Stimulated activated CD4-positive, alpha-beta T cell treated with anti-CD3 and anti-CD28 coated beads, TNF-alpha, amount 100 ng/mL, for 4 hours (primary cell): ENCODE data around the gene CNKSR2.
"Not testable (repeated sequence)": the region's sequence is repeated elsewhere in the genome, so short reads cannot be mapped to it uniquely, and the experiment has no call there.

Experiments used
- DNase-seq, 3 experiments: peaks; one replicate each; pipeline ENCODE4 v3.0.0-alpha.2; 2020; ENCODE audit warnings: low read depth in 3 of 3

CNKSR2 gene

GRCh38 chrX:21438792-21439191 is 64.6 kb downstream of the CNKSR2 start:
- DNase-seq: no peak

DNA sequence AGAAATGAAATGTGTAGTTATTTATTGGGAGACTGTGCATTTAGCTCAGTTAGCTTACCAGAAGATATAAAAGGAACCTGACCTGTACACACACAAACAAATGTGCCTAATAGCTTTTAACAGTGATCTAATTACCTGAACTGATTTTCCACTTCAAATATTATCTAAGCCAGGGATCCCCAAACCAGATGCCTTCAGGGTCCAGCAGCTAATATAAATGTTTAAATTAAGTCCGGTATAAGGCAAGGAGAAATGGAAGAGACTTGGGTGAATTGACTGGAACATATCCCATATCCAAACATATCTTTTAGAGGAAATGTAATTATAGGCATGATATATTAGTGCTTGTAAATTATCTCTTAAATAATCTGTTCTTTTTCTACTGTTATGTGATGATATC is 66.7 kb downstream of the CNKSR2 start:
- DNase-seq: no peak

GRCh38 chrX:21457718-21458117 is 83.5 kb downstream of the CNKSR2 start:
- DNase-seq: no peak

GRCh38 chrX:21469071-21469470 is 94.9 kb downstream of the CNKSR2 start:
- no peak for DNase-seq

DNA sequence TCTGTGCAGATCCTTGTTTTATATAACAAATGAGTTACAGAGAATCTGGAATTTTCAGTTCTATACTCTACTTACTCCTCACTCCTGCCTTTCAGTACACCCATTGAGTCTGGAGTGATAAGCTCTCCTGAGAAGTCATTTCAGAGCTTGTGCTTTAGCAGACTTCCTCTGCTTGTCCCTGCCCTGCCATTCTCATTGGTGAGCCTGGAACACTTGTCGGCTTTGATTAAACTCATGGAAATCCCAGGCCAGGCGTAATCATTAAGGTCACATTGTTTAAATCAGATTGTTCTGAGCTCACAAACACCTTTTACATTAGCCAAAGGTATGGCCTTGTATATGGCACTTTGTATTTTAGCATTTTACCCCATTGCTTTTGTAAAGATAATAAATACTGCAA is 102.7 kb downstream of the CNKSR2 start:
- no peak for DNase-seq

DNA sequence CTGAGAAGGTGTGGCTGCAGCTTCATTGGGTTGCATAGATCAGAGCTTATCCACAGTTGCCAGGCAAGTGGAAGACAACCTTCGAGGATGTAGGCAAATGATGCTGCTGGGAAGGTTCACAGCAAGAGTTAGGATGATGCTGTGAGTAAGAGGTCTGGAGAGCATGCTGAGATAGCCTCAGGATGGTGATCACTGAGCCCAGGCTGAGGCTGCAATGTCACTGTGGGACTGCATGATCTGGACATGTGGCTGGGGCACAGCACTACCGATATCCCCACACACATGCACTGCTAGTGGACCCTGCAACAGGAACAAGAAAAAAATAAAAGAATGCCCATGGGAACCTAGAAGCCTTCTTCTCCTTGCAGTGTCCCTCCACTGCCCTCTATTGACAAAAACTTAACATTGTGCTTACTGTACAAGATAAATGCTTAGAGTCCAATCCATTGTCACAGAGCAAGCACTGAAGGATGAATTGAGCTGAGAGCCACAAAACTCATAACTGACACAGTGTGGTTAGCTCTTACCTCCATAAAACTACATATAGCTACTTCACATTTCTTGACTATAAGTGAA is 105.6 kb downstream of the CNKSR2 start:
- DNase-seq: peak in 1 of 3 experiments; percentile 0

DNA sequence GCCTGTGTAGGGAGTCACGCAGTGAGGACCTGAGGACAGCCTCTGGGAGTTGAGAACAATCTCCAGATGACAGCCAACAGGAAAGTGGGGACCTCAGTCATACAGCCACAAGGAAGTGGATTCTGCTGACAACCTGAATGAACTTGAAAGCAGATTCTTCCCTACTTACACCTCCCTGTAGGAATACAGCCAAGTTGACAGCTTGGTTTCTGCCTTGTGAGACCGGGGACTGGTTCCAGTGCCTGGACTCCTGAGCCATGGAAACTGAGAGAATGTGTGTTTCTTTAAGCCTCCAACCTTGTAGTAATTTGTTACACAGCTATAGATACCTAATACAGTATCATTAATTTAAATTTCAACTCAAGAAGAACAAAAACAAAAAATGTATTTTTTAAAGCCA is 107.5 kb downstream of the CNKSR2 start:
- no peak for DNase-seq

DNA sequence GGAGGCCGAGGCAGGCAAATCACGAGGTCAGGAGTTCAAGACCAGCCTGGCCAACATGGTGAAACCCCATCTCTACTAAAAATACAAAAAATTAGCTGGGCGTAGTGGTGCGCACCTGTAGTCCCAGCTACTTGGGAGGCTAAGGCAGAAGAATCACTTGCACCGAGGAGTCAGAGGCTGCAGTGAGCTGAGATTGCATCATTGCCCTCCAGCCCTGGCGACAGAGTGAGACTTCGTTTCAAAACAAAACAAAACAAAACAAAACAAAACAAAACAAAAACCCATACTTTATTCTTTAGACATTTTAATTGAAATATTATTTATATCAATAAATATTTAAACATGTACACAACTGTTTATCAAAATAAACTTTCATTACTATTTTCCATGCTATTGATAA is 109.8 kb downstream of the CNKSR2 start:
- DNase-seq: not testable (repeated sequence)

GRCh38 chrX:21487832-21488231 is 113.6 kb downstream of the CNKSR2 start:
- DNase-seq: no peak

DNA sequence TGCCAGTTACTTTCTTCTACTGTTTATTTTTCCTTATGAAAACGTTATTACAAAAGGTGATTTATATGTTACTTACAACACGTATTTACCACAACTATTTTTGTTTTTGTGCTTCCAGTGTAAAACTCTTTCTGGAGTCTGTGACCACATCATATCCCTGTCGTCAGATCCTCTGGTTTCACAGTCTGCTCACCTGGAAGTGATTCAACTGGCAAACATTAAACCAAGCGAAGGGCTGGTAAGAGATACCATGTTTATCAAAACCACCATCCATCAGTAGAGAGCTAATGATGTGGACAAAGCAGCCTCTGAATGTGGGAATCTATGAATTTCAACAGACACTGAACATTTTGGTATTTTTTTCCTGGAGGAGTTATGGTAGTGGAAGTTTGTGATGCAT is 116.1 kb downstream of the CNKSR2 start:
- DNase-seq: no peak

DNA sequence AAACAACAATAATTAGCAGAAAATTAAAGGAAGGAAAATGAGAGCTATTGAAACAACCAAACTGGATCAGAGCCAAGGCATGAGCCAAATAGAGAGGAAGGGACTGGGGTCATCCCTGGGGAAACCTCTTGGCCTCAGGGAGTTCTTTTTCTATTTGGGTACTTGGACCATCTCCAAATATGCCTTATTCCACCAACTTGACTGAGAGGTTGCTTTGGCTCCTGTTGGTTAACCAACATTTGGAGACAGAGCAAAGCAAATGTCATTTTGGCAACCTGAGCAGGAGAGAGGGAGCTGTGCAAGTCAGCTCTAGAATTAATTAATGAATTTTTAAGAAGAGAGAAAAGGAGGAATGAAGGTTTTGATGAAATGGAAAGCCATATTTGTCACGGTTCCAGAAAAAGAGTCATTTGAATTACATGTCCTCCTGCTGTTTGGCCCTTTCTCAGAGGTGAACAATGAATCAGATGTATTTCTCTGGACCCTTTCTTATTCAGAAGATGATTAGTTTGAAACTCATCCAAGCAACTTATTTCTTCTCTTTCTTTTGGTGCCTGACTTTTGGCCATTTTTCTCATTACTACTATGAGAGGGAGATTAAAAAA is 119.1 kb downstream of the CNKSR2 start:
- DNase-seq: no peak

DNA sequence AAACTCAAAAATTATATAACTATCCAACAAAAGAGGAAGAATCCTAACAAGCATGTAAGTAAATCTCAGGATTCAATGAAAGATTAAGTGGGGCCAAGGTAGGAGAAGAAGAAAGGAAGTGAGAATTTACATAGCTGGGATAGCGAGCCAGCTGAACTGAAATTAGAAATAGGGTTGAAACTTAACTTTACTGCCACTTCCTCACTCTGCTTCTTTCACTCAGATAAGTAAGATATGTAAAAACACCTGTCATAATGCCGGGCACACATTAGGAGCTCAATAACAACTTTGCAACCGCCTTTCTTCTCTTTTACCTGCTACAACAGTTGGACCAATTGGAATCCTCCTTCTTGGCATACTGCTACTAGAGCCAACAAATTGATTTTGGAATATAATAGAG is 129.4 kb downstream of the CNKSR2 start:
- DNase-seq: no peak

DNA sequence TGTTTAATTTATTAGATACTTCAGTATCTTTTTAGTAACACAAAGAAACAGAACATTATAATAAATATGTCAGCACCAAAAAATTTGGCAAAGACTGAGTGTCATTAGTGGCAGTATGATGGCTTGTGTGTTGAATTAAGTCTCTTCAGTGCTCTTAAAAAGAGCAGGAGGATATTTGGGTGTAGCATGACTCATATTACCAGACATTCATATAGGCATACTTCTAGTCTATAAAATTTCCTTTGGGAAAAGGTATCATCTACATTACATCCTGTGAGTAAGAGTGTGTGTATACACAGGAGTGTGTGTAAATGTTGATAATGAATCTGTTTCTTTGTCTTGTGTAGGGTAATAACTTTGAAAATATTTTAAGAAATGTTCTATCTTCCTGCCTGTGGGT is 135.7 kb downstream of the CNKSR2 start:
- no peak for DNase-seq

DNA sequence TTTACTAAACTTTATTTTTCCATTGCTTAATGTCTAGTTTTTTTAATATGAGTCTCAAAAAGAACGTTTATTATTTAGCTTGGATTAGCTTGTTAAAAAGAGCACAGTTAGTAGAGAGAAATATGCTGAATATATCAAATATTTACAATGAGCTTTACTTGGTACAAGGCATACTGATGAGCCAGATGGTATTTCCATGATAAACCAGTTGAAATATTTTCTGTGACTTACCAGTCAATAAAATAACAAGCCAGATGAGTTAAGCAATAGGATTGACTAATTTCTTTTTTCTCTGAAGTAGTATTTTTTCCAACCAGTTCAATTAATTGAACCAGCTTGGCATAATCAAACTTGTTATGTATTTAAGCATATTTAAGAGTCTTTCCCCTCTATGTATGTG is 149.8 kb downstream of the CNKSR2 start:
- DNase-seq: no peak

GRCh38 chrX:21528076-21528475 is 153.9 kb downstream of the CNKSR2 start:
- DNase-seq: no peak

DNA sequence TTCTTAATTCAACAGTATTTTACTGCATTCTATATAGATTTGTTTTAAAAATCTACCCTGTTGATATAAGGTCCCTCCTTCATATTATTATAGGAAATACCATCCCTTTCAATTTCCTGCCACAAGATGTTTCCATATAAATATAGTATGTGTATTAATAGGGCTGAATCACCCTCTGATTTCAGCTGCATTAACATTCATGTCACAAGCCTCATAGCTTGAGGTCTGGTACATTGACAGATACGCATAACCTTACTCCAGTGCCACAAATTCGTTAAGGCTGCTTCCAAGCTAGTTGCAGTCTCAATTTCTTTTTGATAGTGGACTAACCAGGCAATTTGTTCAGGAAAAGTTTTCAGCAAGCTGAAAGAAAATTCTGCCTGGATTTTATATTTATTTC is 155.6 kb downstream of the CNKSR2 start:
- DNase-seq: no peak

DNA sequence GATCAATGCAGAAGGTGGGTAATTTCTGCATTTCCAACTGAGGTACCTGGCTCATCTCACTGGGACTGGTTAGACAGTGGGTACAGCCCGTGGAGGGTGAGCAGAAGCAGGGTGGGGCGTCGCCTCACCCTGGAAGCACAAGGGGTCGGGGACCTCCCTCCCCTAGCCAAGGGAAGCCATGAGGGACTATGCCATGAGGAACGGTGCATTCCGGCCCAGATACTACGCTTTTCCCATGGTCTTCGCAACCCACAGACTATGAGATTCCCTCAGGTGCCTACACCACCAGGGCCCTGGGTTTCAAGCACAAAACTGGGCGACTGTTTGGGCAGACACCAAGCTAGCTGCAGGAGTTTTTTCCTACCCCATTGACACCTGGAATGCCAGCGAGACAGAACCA is 170.4 kb downstream of the CNKSR2 start:
- not testable (repeated sequence) for DNase-seq

DNA sequence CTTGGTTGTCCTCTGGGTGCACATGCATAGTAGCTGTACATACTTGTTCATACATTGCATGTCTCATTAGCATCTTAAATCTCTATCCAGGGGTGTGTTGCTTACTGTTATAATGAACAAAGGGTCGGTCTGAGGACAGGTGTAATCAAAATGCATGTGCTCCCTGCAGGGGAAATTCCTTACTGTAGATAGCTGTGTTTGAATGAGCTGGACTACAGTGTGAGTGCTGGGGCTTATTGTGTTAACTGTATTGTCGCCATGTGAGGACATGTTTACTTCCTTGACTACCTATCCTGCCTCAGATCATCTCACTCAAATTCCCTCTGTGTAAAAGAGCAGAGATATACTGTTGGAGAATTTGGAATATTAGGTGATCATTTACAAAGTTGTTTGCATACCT is 185.2 kb downstream of the CNKSR2 start:
- DNase-seq: no peak

GRCh38 chrX:21565025-21565424 is 190.8 kb downstream of the CNKSR2 start:
- no peak for DNase-seq

GRCh38 chrX:21574793-21575192 is 200.6 kb downstream of the CNKSR2 start:
- no peak for DNase-seq

DNA sequence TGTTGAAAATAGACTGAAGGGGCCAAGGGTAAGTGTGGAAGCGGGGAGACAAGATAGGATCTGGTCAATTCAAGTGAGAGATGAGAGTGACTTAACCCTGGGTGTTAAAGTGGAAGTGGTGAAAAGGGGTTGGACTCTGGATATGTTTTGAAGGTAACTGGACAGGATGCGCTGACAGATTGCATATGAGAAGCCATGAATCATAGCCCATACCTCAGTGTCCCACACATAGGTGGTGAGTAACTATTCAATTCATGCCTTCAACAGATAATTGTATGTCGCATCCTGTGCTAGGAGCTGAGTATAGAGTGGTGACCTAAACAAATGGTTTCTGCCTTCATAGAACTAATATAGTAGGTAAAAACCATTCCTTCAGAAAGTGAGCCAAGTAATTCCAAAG is 207.3 kb downstream of the CNKSR2 start:
- no peak for DNase-seq

GRCh38 chrX:21586001-21586400 is 211.8 kb downstream of the CNKSR2 start:
- DNase-seq: no peak

DNA sequence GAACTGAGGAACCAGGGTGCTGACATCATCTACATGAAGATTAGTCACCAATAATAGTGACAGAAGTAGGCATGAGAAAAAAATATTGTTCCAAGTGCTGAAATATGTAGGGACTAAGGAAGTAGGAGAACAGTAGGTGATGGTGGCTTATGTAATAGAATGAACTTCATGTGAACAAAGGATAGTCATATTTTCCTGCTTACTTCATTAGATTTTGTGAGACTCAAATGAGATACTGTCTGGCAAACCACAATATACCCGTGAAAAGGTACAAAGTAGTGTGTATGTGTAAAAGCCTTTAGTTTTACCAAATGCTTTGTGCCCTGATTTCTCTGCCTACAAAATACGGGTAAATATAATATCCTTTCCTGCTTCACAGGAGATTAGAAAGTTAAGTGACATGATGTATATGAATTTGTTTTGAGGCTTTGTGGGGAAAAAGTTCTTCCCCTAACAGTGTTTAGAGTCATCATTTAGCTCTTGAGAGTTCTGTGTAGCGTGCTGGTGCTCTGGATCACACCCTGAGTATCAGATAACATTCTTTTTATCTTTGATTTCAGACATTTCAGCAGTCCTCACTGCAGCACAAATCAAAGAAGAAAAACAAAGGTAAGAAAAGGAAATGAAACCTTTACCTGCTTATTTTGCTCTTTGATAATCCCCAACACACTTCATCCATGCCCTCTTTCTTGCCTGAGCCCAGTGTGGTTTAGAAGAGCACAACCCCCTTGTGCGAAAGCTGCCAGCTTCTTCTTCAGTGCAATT is 216.0 kb downstream of the CNKSR2 start:
- no peak for DNase-seq
